H4 (cell line): Measurements from ENCODE around the gene UST. TPM values are rescaled to one million over a fixed set of nuclear protein-coding genes. Genes with fewer than 3 reads are reported as not detected.
"Not testable (repeated sequence)": the region's sequence is repeated elsewhere in the genome, so short reads cannot be mapped to it uniquely, and the experiment has no call there.

Experiments used
- DNase-seq: peaks from one replicate; pipeline ENCODE4 v3.0.0-alpha.2; 2015; ENCODE audit warnings: low spot score
- total RNA-seq: library from RNA; depleted of rRNA; stranded (reverse); fragments of >200 nt; shearing (Covaris generic); gene quantifications from 2 replicates; pipeline ENCODE4 v1.2.3, GENCODE V29; 2014

UST gene
- total RNA-seq, 1 experiment from 2014 or later = 11.7 TPM

- DNase-seq = no peak
Measured at GRCh38 chr6:148765898-148766808, 19.3 kb downstream of the UST start.

DNA sequence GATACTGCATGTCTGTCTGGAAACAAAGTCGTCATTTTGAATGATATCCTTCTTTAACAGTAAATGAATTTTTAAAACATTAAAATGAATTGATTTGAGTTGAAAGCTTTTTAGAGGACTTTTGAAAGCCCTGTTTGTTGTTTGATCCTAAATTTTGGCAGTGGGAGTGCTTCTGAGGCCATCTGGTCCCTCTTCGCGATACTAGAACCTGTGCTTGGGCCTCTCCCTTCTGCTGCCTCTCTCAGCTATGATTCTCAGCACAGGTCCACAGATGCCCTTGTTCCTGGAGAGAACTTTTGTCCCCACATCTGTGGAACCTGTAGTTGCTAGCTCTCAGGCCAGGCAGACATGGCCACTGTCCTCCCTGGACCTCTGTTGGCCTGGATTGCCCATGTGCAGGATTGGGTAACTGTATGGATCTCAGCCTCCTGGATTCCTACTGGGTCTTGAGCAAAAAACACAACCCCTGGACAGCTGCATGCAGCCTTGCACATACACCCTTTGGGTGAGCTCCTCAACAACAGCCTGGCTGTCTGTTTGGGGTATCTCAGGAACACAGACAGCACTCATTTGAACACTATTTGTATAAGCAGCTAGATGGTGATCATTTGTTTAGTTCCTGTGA is 21.9 kb downstream of the UST start:
- no peak for DNase-seq

DNA sequence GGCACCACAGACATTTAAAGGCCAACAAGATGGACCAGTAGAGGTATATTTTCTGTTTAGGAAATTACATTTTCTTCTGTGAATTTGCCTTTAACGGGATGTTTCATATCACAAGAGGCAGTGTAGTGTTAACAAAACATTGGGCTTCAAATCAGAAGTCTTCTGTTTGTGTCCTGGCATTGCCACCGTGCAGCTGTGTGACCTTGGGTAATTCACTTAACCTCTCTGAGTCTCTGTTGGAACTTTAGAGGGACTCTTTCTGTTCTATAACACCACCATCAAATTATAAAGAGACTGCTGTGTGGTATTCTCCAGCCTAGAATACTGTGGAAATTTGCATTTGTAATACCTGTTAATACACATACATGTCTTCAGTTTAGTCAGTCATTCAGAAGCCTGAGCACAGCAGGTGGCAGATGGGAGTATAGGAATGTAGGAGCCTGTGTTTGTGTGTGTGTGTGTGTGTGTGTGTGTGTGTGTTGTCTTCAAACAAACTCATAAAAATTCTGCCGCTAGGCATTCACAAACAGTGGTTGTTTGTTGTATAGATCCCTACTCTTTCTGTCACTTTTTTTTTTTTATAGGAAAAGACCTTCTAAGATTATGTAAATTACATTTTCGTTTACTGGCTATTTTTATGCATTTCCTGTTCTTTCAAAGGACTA is 22.6 kb downstream of the UST start:
- no peak for DNase-seq

GRCh38 chr6:148770408-148771211 is 23.8 kb downstream of the UST start:
- DNase-seq = no peak

DNA sequence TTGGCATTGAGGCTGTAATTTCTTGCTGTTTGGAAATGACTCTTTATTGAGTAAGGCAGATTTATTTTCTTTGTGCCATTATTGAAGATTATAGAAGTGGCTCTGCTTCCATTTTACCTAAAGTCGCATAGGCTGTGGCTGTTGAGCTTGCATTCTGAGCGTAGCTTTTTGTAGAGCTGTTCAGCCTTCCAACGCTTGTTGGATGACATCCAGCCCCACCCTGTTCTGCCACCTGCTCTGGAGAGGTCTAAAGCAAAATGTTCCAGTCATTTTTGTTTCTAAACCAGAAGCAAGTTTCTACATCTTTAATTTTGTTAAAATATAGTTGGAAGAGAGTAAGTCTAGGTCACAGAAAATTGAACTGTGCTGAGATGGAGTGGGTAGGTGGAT is 24.4 kb downstream of the UST start:
- no peak for DNase-seq

- no peak for DNase-seq
Measured at GRCh38 chr6:148771896-148772554, 25.2 kb downstream of the UST start.

DNA sequence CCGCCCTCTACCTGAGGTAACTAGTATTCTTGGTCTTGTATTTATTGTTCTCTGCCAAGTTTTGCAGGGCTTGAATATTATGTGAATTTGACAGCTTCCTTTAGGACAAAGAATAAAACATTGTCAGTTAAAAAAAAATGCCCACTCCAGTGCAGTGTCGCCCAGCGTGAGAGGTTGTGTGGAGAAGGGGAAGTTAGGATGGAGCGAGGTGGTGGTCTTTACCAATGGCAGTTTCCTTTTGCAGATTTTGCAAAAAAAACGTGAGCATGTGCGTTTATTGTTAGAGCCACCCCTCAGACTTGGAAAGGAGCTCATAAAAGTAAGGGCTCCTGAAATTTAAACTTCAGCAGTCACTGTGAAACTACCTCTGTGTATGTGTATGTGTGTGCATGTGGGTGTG is 28.3 kb downstream of the UST start:
- DNase-seq = no peak

- peak; percentile 43 for DNase-seq
Measured at GRCh38 chr6:148776321-148777308, 29.8 kb downstream of the UST start.

DNA sequence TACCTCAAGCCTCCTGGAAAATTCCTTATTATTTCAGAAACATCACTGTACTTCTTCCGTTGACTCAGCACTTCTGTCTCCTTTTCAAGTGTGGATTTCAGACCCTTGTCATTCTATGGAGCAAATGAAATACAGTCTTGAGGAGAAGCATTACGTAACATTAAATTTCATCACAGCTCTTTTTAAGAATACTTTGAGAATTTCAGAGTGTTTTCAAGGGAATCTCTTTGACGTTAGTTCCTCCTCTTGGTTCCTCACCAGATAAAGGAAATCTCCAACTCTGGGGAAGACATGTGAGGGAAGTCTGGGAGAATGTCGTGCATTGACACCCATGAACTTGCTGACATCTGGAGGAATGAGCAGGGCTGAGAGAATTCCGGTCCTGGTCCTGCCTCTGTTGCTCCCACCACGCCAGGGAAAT is 32.3 kb downstream of the UST start:
- no peak for DNase-seq

DNA sequence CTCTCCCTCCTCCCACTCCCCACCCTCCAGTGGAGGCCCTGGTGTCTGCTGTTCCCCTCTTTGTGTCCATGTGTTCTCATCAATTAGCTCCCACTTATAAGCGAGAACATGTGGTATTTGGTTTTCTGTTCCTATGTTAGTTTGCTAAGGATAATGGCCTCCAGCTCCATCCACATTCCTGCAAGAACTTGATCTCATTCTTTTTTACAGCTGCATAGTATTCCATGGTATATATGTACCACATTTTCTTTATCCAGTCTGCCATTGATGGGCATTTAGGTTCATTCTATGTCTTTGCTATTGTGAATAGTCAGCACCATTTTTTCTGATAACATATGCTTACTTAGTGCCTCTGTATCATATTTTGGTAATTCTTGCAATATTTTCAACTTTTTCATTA is 33.6 kb downstream of the UST start:
- DNase-seq = not testable (repeated sequence)

GRCh38 chr6:148780918-148781436 is 34.1 kb downstream of the UST start:
- no peak for DNase-seq

DNA sequence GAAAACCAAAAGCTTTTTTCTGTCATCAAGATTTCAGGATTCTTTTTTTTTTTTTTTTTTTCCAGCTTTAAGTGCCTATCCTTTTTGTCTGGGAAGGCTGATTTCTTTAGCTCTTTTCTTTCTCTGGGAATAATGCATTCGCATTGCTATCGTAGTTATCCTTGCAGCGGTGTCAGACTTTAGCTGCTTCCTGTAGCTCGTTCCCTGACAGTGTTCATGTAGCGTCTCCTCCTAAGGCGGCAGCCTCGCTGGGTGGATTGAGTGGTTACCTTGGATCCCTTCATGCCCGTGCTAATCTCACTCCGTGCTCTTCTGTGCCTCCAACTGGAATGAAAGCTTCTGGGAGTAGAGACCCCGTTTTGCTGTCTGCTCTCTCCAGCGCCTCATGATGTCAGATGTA is 43.1 kb downstream of the UST start:
- DNase-seq = no peak

- DNase-seq = no peak
Measured at GRCh38 chr6:148790404-148790803, 43.6 kb downstream of the UST start.

DNA sequence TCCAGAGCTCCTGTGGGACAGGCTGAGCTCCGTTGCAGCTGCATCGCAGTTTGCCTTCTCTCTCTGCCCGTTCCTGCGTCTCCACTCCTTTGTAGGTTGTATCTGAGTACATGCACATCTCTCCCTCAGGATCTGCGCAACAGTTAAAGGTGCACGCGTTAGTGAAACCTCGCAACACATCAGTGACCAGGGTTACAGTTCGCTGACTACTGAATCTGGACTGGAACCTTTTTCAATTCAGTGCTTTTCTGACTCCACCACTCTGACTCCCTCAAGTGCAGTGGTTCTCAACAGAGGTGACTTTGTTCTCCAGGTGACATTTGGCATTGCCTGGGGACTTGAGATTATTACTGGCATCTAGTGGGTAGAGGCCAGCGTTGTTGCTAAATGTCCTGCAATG is 44.0 kb downstream of the UST start:
- no peak for DNase-seq

- no peak for DNase-seq
Measured at GRCh38 chr6:148791372-148791771, 44.5 kb downstream of the UST start.

DNA sequence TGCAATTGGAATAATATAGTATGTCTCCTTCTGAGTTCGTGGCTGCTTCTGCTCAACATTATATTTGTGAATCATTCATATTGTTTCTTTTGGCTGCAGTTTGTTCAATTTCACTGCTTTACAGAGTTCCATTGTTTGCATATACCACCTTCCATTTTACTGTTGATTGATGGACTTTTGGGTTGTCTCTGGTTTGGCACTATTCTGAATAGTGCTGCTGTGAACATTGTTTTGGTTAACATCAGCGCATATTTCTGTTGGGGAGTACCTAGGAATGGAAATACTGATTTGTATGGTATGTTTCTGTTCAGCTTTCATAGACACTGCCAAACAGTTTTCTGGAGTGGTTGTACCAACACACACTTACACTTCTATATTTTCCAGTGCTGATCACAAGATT is 46.9 kb downstream of the UST start:
- DNase-seq = no peak

DNA sequence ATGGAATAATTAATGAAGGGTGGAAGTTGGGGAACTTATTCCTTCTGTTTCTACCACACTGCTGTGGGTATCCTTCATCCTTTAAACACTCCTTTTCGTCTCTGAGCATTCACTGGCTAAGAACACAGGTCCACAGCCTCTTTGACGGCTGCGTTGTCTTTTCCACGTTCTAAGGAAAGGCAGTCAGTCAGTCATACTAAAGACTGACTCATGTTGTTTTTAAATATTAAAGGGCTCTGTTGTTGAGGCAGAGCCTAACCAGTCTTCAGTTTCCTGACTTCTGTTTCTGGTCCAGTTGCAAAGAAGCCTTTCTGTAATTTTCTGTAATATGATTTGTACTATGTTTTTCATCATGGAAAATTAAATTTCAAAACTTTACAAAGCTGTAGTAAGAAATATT is 48.0 kb downstream of the UST start:
- DNase-seq = no peak

GRCh38 chr6:148795563-148795962 is 48.7 kb downstream of the UST start:
- no peak for DNase-seq

GRCh38 chr6:148799647-148800046 is 52.8 kb downstream of the UST start:
- no peak for DNase-seq

- DNase-seq = no peak
Measured at GRCh38 chr6:148800536-148800935, 53.7 kb downstream of the UST start.
